Rectal smooth muscle tissue (tissue), 1 donor: ENCODE measurements around the gene PHF2.

Experiments
- H3K27ac ChIP-seq: one replicate; pipeline ENCODE4 v1.7.0; 2013; ENCODE audit warnings: low read depth, low read length, inconsistent platforms
- H3K27me3 ChIP-seq: one replicate; pipeline ENCODE4 v1.7.0; 2013; ENCODE audit warnings: low read length; ENCODE audit not compliant: control insufficient read depth, insufficient read depth
- H3K36me3 ChIP-seq: one replicate; pipeline ENCODE4 v1.7.0; 2013; ENCODE audit warnings: low read length; ENCODE audit not compliant: control insufficient read depth, insufficient read depth
- H3K4me1 ChIP-seq: one replicate; pipeline ENCODE4 v1.7.0; 2013; ENCODE audit warnings: low read length; ENCODE audit not compliant: control insufficient read depth, insufficient read depth
- H3K4me3 ChIP-seq: one replicate; pipeline ENCODE4 v1.7.0; 2013; ENCODE audit warnings: low read length
- H3K9ac ChIP-seq: one replicate; pipeline ENCODE4 v1.7.0; 2013; ENCODE audit warnings: low read length

The PHF2 gene

GRCh38 chr9:93701494-93702218, 125.3 kb downstream of the PHF2 start:
- H3K27ac ChIP-seq = no peak overlapping the region
- H3K27me3 ChIP-seq = no peaks in the 10 kb centered on the region
- H3K4me3 ChIP-seq = no peak overlapping the region
- H3K36me3 ChIP-seq = no peaks in the 10 kb centered on the region
- H3K9ac ChIP-seq = no peak overlapping the region
- H3K4me1 ChIP-seq = no peaks in the 10 kb centered on the region

GRCh38 chr9:93702261-93702660, 125.9 kb downstream of the PHF2 start:
- no peak overlapping the region for H3K27ac ChIP-seq
- H3K27me3 ChIP-seq = no peaks in the 10 kb centered on the region
- H3K36me3 ChIP-seq = no peaks in the 10 kb centered on the region
- H3K4me3 ChIP-seq = no peak overlapping the region
- no peak overlapping the region for H3K9ac ChIP-seq
- H3K4me1 ChIP-seq = no peaks in the 10 kb centered on the region

- Histone ChIP-seq H3K4me3 (no peak overlapping the region), H3K27ac (no peak overlapping the region), H3K27me3 (no peaks in the 10 kb centered on the region), H3K36me3 (no peaks in the 10 kb centered on the region), H3K4me1 (no peaks in the 10 kb centered on the region), H3K9ac (no peak overlapping the region)
Measured at GRCh38 chr9:93708289-93708986, 132.1 kb downstream of the PHF2 start.

GRCh38 chr9:93708987-93709302, 132.6 kb downstream of the PHF2 start:
- H3K9ac ChIP-seq = no peak overlapping the region
- no peaks in the 10 kb centered on the region for H3K27me3 ChIP-seq
- no peak overlapping the region for H3K4me3 ChIP-seq
- no peaks in the 10 kb centered on the region for H3K36me3 ChIP-seq
- no peak overlapping the region for H3K27ac ChIP-seq
- H3K4me1 ChIP-seq = no peaks in the 10 kb centered on the region

- Histone ChIP-seq H3K27me3 (no peaks in the 10 kb centered on the region), H3K4me1 (no peaks in the 10 kb centered on the region), H3K4me3 (no peak overlapping the region), H3K9ac (no peak overlapping the region), H3K36me3 (no peaks in the 10 kb centered on the region), H3K27ac (no peak overlapping the region)
Measured at GRCh38 chr9:93709600-93710369, 133.4 kb downstream of the PHF2 start.

- Histone ChIP-seq H3K36me3 (no peaks in the 10 kb centered on the region), H3K27me3 (no peaks in the 10 kb centered on the region), H3K4me1 (no peaks in the 10 kb centered on the region), H3K9ac (no peak overlapping the region), H3K4me3 (no peak overlapping the region), H3K27ac (no peak overlapping the region)
Measured at GRCh38 chr9:93710370-93710723, 134.0 kb downstream of the PHF2 start.

GRCh38 chr9:93711002-93711401, 134.6 kb downstream of the PHF2 start:
- Histone ChIP-seq H3K27ac (no peak overlapping the region), H3K36me3 (no peaks in the 10 kb centered on the region), H3K9ac (no peak overlapping the region), H3K4me1 (no peaks in the 10 kb centered on the region), H3K4me3 (no peak overlapping the region), H3K27me3 (no peaks in the 10 kb centered on the region)

GRCh38 chr9:93712896-93713295, 136.5 kb downstream of the PHF2 start:
- no peaks in the 10 kb centered on the region for H3K4me1 ChIP-seq
- no peak overlapping the region for H3K4me3 ChIP-seq
- no peak overlapping the region for H3K27ac ChIP-seq

GRCh38 chr9:93713716-93714115, 137.3 kb downstream of the PHF2 start:
- no peaks in the 10 kb centered on the region for H3K27me3 ChIP-seq
- no peak overlapping the region for H3K27ac ChIP-seq
- no peak overlapping the region for H3K9ac ChIP-seq
- no peaks in the 10 kb centered on the region for H3K4me1 ChIP-seq
- H3K36me3 ChIP-seq = no peaks in the 10 kb centered on the region
- no peak overlapping the region for H3K4me3 ChIP-seq

More at GRCh38 chr9:93712896-93713295, 136.5 kb downstream of the PHF2 start:
- Histone ChIP-seq H3K9ac (no peak overlapping the region), H3K36me3 (no peaks in the 10 kb centered on the region), H3K27me3 (no peaks in the 10 kb centered on the region)

GRCh38 chr9:93721417-93721965, 145.1 kb downstream of the PHF2 start:
- Histone ChIP-seq H3K36me3 (no peaks in the 10 kb centered on the region), H3K9ac (no peak overlapping the region), H3K27me3 (no peaks in the 10 kb centered on the region), H3K4me1 (peaks cover 4% of the 10 kb centered on the region), H3K4me3 (no peak overlapping the region), H3K27ac (no peak overlapping the region)

GRCh38 chr9:93724852-93725251, 148.5 kb downstream of the PHF2 start:
- peaks cover 4% of the 10 kb centered on the region for H3K27me3 ChIP-seq
- no peaks in the 10 kb centered on the region for H3K36me3 ChIP-seq
- H3K9ac ChIP-seq = no peak overlapping the region
- H3K4me3 ChIP-seq = no peak overlapping the region
- H3K4me1 ChIP-seq = peaks cover 5% of the 10 kb centered on the region
- H3K27ac ChIP-seq = peak overlapping the region; percentile 65

GRCh38 chr9:93725382-93725781, 149.0 kb downstream of the PHF2 start:
- Histone ChIP-seq H3K27ac (peak overlapping the region; percentile 6), H3K4me1 (peaks cover 9% of the 10 kb centered on the region), H3K4me3 (no peak overlapping the region), H3K27me3 (peaks cover 7% of the 10 kb centered on the region), H3K36me3 (no peaks in the 10 kb centered on the region), H3K9ac (no peak overlapping the region)
